ENCODE data around the gene NOTCH1. TPM values are rescaled to one million over a fixed set of nuclear protein-coding genes. Genes with fewer than 3 reads are reported as not detected.

Gene NOTCH1
- total and polyA plus RNA-seq, 8 donors: 1.4 to 338 (median 19.1) TPM

DNA sequence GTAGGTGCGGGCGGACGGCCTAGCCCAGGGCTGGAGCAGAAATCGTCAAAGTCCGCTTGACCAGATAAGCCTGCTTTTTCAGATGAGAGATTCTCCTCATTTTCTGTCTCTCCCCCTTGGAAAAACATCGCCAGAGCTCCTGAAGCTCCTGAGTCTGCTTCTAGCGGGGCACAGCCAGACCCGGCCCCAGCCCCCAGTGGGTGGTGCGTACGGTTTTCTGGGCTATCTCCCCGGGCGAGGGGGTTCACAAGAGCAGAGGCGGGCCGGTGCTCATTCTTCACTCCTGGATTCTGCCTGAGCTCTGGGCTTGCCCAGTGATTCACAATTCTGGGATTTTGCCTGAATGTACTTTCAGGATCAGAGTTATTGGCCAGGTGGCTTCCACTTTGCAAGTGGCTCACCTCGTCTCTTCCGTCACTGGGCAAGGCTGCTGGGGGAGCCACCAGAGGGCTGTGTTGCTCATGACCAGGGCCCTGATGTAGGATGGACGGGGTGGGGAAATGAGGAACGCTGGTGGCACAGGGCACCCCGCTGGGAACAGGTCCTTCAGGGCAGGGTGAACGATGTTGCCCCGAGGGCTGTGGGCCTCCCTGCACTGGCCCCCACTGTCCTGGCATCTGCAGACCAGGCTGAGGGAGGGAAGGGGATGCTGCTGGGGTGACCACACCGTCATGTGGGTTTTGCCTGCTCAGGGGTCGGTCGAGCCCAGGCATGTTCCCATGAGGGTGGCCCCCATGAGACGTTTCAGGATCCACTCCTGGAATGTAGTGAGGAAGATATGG is 69.3 kb downstream of the NOTCH1 start:
- no peak for DNase-seq
- peaks cover 64 to 81% (median 72%) of the 10 kb centered on the region in 4 donors for H3K36me3 ChIP-seq
- 84 to 90% (median 87%) methylated on average over 24 to 25 of the region's 25 CpGs for WGBS, 5 donors
- peaks cover 34 to 62% (median 48%) of the 10 kb centered on the region in 4 donors for H3K4me1 ChIP-seq
- H3K9me3 ChIP-seq: no peaks in the 10 kb centered on the region
- H3K27ac ChIP-seq: no peak overlapping the region
- no peaks in the 10 kb centered on the region for H3K27me3 ChIP-seq
- intact Hi-C loops (cut with DNase I; ENCODE audit: low total_unique reads): no loop called here
- TF ChIP-seq, protein P1, sequence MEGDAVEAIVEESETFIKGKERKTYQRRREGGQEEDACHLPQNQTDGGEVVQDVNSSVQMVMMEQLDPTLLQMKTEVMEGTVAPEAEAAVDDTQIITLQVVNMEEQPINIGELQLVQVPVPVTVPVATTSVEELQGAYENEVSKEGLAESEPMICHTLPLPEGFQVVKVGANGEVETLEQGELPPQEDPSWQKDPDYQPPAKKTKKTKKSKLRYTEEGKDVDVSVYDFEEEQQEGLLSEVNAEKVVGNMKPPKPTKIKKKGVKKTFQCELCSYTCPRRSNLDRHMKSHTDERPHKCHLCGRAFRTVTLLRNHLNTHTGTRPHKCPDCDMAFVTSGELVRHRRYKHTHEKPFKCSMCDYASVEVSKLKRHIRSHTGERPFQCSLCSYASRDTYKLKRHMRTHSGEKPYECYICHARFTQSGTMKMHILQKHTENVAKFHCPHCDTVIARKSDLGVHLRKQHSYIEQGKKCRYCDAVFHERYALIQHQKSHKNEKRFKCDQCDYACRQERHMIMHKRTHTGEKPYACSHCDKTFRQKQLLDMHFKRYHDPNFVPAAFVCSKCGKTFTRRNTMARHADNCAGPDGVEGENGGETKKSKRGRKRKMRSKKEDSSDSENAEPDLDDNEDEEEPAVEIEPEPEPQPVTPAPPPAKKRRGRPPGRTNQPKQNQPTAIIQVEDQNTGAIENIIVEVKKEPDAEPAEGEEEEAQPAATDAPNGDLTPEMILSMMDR (IDR thresholded peaks at IDR 0.05): no peak
- TF ChIP-seq POLR2AphosphoS5 (IDR thresholded peaks at IDR 0.05) (no peak), POLR2A (IDR thresholded peaks at IDR 0.05) (no peak)
- H3K4me3 ChIP-seq: no peak overlapping the region

DNA sequence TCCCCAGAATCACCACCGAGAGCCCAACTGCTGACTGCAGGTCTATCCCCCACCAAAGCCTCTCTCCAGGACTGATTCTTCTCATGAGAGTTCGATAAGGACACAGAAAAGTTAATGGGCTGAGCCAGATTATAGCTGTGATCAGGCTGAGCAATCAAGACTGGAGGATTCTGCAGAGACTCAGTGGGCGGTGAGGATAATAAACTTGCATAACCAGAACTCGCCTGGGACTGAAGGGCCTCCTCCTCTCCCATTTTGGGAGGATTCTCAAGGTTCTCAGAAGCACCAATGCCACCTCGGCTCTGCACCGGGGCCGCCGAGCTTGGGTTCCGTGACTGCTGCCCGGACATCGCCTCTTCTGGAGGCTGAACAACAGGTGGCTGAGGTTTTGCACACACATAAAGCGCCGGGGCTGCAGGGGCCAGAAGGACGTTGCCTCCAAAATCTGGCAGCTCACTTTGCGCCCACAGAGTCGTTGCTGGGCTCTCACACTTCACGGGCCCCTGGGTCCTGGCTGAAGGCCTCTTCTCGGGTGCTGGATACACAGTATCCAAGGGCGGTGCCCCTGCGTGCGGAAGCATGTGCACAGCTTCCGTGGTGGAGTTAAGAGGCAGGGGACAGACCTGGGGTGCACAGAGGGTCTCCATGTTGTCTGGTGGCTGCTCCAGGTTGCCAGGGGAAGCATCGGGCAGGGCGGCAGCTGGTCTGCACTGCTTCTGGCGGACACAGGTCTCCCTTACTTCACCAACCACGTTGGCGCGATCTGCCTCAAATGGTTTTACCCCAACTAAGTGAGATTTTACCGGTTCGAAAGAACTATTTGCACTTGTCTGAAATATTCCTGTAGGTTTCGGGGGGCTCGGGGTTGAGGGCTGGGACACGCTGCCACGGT is 70.6 kb downstream of the NOTCH1 start:
- Histone ChIP-seq H3K36me3 (peaks cover 76 to 94% (median 86%) of the 10 kb centered on the region in 4 donors), H3K27me3 (no peaks in the 10 kb centered on the region), H3K9me3 (no peaks in the 10 kb centered on the region), H3K4me3 (no peak overlapping the region), H3K4me1 (peaks cover 31 to 62% (median 44%) of the 10 kb centered on the region in 4 donors), H3K27ac (no peak overlapping the region)
- TF ChIP-seq, protein P1 (IDR thresholded peaks at IDR 0.05): no peak
- TF ChIP-seq POLR2AphosphoS5 (IDR thresholded peaks at IDR 0.05) (no peak), EP300 (IDR thresholded peaks at IDR 0.05) (no peak), POLR2A (IDR thresholded peaks at IDR 0.05) (no peak)
- intact Hi-C loops (cut with DNase I; ENCODE audit: low total_unique reads): no loop called here
- 85 to 91% (median 89%) methylated on average over 25 to 34 of the region's 34 CpGs for WGBS, 5 donors
- no peak for DNase-seq

DNA sequence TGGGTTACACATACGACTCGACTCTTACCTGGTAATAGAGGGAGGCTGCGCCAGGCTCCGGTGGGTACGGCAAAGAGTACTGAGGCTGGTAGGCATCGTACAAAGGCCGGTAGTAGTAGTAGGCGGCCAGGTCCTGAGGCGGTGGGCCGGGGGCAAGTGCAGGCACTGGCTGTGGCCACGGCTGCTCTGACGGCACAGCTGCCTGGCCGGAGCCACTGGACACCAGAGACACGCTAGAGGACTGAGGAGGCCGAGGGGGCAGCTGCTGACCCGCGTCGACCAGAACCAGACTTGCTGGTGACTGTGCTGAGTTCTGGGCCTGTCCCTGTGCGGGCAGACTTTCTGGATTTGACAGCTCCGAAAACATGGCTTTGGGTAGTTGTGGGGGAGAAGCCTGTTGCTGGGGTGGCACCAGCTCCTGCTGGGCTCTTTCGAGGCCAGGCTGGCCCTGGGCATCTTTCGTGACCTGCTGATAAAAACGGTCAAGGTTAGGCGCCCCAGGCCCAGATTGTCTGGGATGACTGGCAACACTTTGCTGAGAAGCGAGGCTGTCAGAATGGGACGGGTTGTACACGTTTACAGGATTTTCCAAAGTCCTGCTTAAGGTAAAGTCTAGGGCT is 71.7 kb downstream of the NOTCH1 start:
- 90 to 94% (median 91%) methylated on average over 27 of the region's 27 CpGs for WGBS, 5 donors
- Histone ChIP-seq H3K36me3 (peaks cover 79 to 97% (median 93%) of the 10 kb centered on the region in 4 donors), H3K27me3 (no peaks in the 10 kb centered on the region), H3K4me3 (no peak overlapping the region), H3K4me1 (peaks cover 25 to 59% (median 33%) of the 10 kb centered on the region in 4 donors), H3K9me3 (no peaks in the 10 kb centered on the region), H3K27ac (no peak overlapping the region)
- no peak for DNase-seq
- TF ChIP-seq POLR2AphosphoS5 (IDR thresholded peaks at IDR 0.05) (no peak), POLR2A (IDR thresholded peaks at IDR 0.05) (no peak)
- intact Hi-C loops (cut with DNase I; ENCODE audit: low total_unique reads): no loop called here

DNA sequence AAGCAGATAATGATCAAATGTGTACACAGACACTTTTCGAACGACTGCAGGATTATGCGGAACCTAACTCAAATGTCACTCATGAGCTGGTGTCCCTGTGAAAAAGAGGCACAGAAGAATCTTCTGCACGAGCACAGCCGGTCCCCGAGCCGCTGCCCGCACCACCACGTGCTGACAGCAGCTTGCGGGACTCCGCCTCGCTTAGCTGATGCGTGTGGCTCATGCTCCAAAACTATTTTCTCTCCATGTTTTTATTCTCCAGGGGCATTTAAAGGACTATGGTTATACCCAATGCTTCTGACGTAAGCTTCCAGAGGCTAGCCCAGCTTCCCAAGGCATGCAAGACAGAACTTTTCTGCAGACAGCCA is 72.5 kb downstream of the NOTCH1 start:
- peaks cover 25 to 51% (median 29%) of the 10 kb centered on the region in 4 donors for H3K4me1 ChIP-seq
- intact Hi-C loops (cut with DNase I; ENCODE audit: low total_unique reads): no loop called here
- no peak overlapping the region for H3K4me3 ChIP-seq
- DNase-seq: no peak
- H3K27ac ChIP-seq: no peak overlapping the region
- H3K9me3 ChIP-seq: no peaks in the 10 kb centered on the region
- H3K36me3 ChIP-seq: peaks cover 84 to 100% (median 99%) of the 10 kb centered on the region in 4 donors
- no peaks in the 10 kb centered on the region for H3K27me3 ChIP-seq
- WGBS, 5 donors: 81 to 88% (median 84%) methylated on average over 14 of the region's 14 CpGs
- no peak for TF ChIP-seq EP300 (IDR thresholded peaks at IDR 0.05)
- TF ChIP-seq POLR2A (IDR thresholded peaks at IDR 0.05): no peak
- TF ChIP-seq, protein P1 (IDR thresholded peaks at IDR 0.05): no peak
- no peak for TF ChIP-seq POLR2AphosphoS5 (IDR thresholded peaks at IDR 0.05)
